ENCODE data around the gene ITSN2. TPM values are rescaled to one million over a fixed set of nuclear protein-coding genes. Genes with fewer than 3 reads are reported as not detected.
A peak's percentile ranks its signal among the peaks of the same experiment; 100 is the strongest.

The ITSN2 gene
- total and polyA plus RNA-seq, 4 donors, result 10.1 to 32.4 (median 21.6) TPM

GRCh38 chr2:24307961-24308360 is 52.4 kb downstream of the ITSN2 start (continued):
- TF ChIP-seq REST (IDR thresholded peaks at IDR 0.05) (no peak), MAX (IDR thresholded peaks at IDR 0.05) (no peak)

GRCh38 chr2:24304631-24305030 is 55.7 kb downstream of the ITSN2 start:
- Histone ChIP-seq H3K27me3 (ENCODE audit: control insufficient read depth in 4 of 4, insufficient read depth in 4 of 4, low read length in 3 of 4) (no peaks in the 10 kb centered on the region), H3K9ac (ENCODE audit: low read depth in 1 of 2, low read length in 2 of 2) (no peak overlapping the region), H3K9me3 (ENCODE audit: control insufficient read depth in 4 of 4, low read length in 3 of 4) (no peaks in the 10 kb centered on the region), H3K4me1 (ENCODE audit: control insufficient read depth in 4 of 4, insufficient read depth in 4 of 4, low read length in 3 of 4) (peaks cover 2 to 8% (median 7%) of the 10 kb centered on the region in 4 donors), H3K27ac (ENCODE audit: low read depth in 1 of 2, low read length in 2 of 2) (peak overlapping the region; percentile 44 to 68), H3K36me3 (ENCODE audit: control insufficient read depth in 4 of 4, insufficient read depth in 3 of 4, low read depth in 1 of 4, low read length in 3 of 4) (peaks cover 4 to 38% (median 21%) of the 10 kb centered on the region in 4 donors), H3K4me3 (ENCODE audit: low read depth in 1 of 3, low read length in 3 of 3) (no peak overlapping the region)
- WGBS, result 51% methylated on average over 3 of the region's 3 CpGs
- no peak for DNase-seq (ENCODE audit: low spot score)
- TF ChIP-seq CTCF (IDR thresholded peaks at IDR 0.05; ENCODE audit: low read depth, low read length, missing input control) (no peak), RXRA (IDR thresholded peaks at IDR 0.05) (no peak), HNF4A (conservative IDR thresholded peaks at IDR 0.05) (no peak), ZBTB33 (IDR thresholded peaks at IDR 0.05) (no peak), EGR1 (IDR thresholded peaks at IDR 0.05; ENCODE audit: low read depth in 2 of 2) (no peak), GABPA (IDR thresholded peaks at IDR 0.05 in 1 of 2, conservative IDR thresholded peaks at IDR 0.05 in 1 of 2) (no peak), HNF4G (IDR thresholded peaks at IDR 0.05) (no peak), YY1 (IDR thresholded peaks at IDR 0.05) (no peak), SP1 (IDR thresholded peaks at IDR 0.05) (no peak), REST (IDR thresholded peaks at IDR 0.05) (no peak), FOXA2 (IDR thresholded peaks at IDR 0.05) (no peak), MAX (IDR thresholded peaks at IDR 0.05) (no peak), RAD21 (IDR thresholded peaks at IDR 0.05) (no peak), ATF3 (IDR thresholded peaks at IDR 0.05) (no peak), JUND (IDR thresholded peaks at IDR 0.05) (no peak)
